ENCODE results near the gene MOB3B.

MOB3B gene

DNA sequence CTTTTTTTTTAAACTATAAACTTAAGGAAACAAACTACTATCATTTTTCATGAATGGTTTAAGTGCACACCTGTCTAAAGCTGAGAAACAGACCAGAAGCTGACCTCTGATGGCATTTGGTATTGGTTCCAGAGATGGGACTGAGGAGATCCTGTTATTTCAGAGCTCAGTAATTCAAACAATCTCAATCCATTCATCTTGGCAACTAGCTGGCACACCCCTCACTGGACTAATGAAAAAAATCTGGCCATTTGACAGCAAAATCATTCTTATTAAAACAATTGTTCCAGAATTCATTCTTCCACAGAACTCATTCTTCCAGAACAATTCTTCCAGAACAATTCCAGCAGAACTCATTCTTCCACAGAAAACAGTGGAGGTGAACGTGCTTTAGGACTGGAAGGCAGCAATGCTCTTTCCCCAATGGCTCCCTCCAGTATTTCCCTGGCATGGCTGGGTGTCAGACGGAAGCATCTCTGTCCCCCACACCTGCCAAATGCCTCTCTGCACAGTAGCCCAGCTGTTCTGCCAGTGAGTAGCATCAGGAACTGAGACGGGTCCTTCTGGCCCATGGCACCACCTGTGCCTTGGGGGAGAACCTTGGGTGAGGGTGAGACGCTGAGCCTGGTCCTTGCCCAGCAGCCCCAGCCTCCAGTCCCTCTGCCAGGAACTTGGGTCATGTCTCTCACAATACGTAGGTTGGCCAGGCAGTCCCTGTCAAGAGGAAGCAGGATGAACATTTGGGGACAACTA is 145.2 kb downstream of the MOB3B start:
- FAIRE-seq: no peak

DNA sequence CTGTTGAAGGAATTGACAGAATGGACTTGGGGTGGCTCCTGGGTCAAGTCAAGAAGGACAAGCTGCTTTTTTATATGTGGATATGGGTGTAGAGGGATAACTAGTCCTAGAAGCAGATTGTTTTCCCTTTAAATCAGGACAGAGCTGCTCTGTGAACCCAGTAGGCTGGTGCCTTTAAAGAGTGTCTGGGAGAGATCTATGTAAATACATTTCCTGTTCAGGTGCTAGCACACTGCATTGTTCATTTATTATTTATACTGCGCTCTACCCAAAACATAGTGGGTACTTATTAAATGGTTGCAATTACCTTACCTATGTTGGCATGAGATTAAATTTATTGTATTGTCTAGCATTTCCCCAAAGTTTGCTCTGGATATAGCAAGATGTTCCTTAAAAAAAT is 146.1 kb downstream of the MOB3B start:
- FAIRE-seq: no peak

DNA sequence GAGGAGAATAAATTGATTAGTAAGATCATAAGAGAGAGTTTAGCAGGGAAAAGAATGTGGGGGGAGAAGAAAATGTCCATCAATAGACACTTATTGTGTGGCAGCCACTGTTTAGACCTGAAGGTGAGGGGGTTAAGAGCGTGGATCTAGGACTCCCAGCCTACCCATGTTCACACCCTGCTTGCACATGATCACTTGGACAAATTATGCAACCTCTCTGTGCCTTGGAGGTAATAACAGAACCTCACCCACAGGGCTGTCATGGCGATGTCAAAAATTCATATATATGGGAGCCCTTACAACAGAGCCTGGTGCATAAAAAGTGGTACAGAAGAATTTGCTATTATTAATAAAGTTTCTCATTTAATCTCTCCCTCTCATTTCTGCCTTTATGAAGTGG is 146.6 kb downstream of the MOB3B start:
- no peak for FAIRE-seq

DNA sequence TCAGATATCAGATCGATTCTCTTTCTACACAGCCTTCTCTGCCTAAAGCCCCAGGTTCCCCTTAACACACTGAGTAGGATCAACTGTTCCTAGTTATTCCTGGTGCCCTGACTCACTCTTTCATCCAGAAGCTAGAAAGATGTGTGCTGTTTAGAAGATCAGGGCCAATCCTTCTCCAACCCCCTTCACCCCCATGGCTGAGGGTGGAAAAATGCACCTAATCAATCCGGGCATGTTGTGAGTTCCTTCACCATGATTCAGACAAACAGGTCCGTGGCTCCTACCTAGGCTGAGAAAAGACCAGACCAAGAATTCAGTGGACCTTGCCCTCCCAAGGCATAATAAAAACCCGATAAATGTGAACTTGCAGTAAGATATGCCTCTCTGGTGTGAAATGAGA is 147.3 kb downstream of the MOB3B start:
- FAIRE-seq: no peak

DNA sequence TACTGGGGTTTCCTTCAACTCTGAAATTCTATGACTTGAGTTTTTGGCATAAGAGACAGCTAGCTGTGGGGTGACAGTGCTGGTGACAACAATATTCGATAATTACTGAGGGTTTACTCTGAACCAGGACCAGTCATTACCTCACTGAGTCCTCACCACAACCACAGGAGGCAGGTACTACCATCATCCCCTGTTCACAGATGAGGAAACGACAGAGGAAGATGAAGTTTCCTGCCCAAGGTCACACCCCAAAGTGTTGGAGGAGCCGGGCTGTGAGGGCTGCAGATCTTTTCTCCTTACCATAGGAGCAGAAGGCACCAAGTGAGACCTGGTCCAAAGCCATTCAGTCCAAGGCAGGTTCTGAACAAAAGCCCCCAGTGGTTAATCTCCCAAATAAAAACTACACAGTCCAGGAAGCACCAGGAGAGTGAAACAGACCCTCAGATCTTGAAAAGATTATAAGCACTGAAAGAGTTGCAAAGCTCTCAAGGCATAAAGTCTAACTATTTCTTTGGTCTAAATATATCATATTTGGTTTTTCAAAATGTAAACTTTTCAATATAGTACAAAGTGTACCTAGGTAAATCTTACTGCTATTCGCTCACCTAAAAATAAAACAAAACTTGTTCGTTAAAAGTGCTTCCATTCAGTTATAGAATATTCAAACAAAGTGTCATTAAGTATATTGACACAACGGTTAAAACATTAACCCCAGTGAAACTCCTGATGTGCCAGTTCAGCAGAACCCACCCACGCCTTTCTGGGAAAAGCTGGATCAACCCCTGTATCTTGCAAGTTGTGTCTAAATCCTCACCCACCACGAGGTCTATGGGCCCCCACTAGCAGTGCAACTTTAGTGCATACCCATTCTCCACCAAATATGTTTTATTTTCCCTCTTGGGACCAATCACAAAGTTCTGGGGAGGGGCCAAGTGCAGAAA is 150.0 kb downstream of the MOB3B start:
- no peak for FAIRE-seq

DNA sequence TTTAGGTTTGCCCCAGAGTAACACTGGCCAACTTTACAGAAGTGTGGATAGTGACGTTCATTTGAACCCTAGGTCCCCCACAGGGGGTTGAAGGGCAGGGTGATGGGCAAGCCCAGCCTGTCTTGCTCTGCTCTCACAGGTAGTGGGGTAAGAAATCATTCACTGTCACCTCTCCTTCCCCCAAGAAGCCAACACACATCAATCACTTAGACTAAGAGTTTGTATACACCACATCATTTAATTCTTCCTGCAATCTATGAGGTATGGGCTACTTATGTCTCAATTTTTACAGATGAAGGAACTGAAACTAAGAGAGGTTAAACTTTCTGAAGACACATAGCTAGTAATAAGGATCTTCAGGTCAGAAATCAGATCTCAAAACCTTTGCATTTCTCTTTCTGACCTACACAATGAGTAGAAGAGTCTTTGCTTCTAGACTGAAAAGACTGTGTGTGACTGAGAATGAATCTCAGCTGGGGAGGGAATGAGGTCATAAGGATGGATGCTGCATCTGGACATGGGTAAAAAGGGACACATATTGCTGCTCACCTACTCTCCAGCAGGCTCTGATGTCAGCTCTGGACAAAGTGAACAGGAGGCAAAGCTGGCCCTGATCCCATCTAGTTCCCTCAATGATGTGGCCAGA is 151.7 kb downstream of the MOB3B start:
- no peak for FAIRE-seq

DNA sequence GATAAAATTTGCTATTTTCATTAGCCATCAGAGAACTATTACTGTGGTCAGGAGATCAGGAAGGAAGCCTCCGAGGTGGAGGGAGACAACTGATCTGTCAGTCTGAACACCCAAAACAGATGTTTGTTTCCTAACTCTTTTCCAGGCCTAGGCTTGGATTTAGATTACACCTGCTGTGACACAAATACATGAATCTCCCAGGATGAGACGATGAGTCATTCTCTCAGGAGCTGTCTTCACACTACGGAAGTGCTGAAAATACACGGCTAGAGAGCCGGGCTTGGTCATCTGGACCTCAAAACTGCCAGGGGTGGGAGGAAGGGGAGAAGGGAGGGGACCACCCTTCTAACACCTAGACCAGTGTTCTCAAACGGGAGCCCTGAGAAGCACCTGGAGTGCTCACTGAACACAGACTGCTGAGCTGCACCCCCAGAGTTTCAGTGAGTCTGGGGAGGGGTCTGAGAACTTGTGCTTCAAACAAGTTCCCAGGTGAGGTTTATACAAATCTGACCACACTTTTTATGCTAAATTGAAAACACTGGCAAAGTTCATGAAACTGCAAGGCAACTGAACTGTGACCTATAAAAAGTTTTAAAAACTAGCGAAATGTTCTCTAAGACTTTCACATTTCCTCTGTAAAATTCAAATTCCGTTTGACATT is 152.3 kb downstream of the MOB3B start:
- no peak for FAIRE-seq

DNA sequence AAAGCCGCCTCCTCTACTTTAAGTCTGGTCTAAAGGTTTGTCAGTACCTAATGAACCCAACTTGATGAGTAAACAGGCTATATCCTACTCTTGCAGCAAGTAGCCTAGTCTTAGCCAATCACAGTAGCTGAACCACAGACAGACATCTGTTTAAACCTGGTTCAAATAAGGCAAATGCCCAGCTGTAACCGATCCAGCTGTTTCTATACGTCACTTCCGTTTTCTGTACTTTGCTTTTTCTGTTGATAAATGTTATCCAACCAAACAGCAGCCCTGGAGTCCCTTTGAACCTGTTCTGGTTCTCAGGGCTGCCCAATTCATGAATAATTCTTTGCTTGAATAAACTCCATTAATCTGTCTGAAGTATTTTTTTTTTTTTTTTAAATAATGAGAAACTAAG is 155.8 kb downstream of the MOB3B start:
- FAIRE-seq: no peak

DNA sequence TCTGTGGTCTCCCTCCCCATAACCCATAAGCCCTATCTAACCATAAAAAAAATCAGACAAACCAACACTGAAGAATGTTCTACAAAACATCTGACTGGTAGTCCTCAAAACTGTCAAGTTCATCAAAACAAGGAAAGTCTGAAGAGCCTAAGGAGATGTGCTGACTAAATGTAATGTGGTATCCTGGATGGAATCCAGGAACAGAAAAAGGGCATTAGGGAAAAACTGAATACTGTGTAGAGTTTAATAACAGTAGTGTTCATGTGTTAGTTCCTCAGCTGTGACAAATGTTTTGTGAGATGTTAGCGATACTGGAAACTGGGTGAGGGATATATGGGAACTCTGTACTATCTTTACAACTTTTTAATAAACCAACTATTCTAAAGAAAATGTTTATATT is 157.0 kb downstream of the MOB3B start:
- no peak for FAIRE-seq

DNA sequence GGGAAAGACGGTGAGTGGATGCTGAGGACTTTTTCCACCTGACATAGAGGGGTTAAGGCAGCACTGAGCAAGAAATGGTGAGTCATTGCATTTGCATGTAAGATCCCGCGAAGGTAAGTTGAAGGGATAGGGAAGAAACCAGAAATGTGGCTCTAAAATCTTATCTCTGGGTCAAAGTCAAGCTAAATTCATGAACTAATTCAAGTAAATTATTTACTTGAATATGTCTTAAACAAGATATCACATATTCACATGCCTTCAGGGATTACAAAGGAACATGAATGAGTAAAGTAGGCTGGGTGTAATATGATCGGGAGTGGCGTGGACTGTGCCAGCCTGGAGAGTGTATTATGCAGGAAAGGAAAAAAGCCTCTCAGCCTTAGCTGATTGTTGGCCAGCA is 158.2 kb downstream of the MOB3B start:
- FAIRE-seq: no peak

DNA sequence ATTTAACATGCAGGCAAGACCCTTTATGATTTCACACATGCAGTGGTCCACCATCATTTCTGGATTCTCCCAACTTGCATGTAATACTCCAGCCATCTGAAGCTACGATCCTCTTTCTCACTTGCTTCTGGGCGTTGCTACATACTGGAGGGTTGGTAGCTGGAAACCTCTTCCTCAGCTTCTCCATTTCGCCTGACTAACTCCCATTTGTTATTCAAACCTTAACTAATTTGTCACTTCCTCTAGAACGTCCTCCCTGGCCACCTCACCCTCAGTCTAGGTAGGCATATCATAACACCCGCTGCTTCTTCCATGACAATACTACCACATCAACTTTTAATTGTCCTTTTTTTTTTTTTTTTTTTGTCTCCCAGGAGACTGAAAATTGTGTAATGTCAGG is 160.0 kb downstream of the MOB3B start:
- no peak for FAIRE-seq

DNA sequence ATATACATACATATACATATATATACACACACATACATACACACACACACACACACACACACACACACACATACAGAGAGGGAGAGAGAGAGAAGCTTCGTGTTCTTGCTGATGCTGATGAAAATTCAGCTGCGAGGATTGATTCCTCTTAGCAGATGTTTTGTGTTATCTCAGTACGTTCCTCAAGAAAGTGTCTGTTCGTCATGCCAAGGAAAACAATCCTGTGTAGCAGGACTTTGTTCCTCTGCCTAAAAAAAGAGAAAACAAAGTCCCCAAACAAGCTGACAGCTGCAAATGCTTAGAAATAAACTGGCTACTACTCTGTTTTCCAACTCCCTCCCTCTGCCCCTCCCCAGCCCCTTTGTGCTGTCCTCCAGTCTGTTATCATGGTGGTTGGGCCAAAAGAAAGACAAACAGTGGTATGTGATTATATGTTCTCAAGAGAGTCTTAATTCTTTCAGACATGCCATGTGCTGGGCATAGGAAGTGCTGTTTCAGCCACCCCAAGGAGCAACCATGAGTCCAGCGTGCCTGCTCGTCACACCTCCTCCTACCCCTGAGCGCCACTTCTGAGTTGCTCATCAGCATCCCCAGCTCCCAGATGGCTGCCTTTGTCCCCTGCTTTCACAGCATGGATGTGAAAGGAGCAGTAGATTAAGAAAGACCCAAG is 161.2 kb downstream of the MOB3B start:
- FAIRE-seq: no peak

DNA sequence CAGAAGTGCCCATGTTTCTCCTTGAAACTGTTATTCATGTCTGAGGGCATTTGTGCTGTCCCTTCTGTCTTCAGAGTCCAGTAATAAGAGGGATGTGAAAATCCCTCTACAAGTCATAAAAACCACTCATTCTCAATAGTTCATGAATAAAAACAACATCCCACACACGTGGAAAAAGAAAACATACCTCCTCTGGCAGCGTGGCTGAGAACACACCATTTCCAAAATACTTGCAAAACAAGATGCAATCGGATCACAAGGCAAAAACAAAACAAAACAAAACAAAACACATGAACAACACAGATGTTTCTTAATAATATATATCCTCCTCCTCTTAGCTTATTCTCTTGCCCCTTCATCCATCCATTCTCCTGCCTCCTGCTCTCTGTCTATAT is 161.7 kb downstream of the MOB3B start:
- no peak for FAIRE-seq

DNA sequence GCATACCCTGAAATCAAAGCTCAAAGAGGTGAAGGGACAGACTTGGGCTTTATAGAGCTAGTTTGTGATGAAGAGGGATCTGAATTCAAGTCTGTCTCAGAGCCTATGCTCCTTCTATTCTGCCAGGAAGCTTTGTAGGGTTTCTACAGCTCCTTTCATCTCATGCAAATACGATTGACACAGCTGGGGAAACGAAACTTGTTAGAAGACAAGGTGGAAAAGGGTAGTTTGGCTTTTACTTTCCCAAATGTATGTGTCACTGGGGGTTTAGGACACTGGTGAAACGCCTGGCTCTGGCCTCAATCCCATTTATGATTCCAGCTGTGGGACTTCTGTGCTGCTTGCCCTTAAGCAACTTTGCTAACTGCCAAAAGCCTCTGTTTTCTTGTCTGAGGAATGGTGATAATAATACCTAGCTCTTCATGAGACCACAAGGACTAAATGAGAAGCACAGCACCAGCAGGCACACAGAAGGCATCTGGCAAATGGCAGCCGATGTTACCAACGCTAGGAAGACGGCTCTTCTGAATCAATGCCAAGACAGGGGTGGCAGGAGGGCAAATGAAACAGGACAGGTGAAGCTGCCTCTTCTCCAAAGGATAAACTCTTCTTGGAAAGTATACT is 162.3 kb downstream of the MOB3B start:
- no peak for FAIRE-seq

DNA sequence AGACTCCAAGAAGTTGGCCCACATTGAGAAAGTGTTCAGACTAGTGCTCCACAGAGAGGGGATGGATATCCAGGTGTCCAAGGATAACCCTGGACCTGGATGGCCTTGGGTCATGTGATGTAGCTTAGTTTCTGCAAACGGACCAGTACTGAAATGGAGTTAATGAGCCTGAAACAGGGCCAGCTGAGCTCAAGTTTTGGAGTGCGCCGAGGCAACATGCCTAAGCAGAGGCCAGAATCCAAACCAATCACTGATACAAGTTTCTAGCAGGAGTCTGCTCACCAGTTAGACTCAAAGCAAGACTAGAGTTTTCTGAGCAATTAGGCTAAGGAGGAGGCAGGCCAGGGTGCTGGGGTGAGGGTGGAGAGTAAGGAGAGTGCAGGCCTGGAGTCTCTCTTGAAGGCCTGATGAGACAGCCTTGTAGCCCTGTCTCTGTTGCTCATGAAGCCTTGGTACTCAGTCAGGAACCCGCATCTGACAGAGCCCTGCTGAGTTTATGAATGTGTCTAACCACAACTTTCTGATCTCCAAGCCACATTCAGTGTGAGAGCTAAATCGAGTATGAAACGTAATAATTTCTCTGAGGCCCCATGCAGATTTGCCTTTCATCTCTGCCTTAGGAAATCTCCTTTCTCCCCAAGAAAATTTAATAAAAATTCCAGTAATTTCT is 163.8 kb downstream of the MOB3B start:
- no peak for FAIRE-seq

DNA sequence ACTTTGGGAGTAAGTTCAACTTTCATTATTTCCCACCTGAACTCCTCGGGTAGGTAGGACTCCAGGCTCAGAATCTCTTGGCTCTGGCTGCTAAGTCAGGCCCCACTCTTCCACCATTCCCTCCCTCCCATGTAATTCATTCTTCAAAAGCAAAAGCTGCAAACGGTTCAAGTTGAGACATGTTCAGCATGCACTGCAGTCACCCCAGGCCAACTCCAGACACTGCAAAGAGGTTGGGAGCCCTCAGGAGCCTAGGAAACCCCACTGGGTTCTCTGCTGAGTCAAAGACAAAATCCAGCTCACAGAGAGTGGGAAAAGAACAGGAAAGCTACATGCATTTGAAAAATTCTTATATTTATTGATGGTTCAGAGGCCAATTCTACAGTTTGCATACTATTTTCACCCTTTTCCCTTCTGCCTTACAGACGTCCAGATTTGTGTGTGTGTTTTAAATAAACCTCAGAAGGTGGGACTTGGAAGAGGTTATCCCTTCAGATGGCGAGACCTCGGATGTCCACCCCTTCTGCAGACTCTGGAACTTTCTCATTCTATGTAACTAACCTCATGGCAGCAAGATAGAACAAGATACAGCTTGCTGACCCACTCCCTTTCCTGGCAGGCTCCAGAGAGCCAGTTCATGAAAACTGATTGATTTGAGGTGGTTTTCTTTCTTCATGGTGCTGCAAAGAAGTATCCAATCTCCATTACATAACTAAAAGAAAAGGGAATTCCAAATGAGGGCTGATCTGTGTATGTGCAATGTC is 167.0 kb downstream of the MOB3B start:
- no peak for FAIRE-seq

DNA sequence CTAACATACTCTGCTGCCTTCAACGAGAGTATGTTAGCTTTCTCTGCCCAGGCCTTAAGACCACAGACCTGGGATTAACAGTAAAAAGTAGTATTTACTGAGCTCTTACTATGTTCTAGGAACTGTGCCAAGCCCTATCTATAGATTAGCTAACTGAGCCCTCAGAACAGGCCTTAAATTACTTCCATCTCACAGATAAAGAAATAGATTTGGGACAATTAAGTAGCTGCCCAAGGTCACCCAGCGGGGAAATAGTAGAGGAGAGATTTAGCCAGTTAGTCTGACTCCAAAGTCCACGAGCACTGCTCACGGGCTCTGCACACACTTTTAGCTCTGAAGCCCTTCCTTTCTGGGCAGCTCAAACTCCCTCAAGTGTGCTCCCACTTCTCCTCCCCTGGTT is 168.1 kb downstream of the MOB3B start:
- no peak for FAIRE-seq

DNA sequence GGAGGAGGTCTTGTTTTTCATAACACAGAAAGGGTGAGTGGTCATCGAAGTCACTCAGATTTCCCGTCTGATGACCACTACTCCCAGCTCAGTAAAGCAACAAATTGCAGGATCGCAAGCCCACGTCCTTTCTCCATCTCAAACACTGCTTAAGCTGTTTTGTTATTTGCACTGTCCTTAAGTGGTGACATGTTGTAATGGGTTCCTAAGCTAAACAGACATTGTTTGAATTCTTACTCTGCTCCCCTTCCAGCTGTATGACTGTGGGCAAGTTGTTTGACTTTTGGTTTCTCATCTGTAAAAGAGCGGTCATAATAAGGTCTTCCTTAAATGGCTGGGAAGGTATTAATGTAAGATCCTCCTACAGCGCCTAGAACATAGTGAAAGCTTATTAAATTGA is 169.9 kb downstream of the MOB3B start:
- no peak for FAIRE-seq

DNA sequence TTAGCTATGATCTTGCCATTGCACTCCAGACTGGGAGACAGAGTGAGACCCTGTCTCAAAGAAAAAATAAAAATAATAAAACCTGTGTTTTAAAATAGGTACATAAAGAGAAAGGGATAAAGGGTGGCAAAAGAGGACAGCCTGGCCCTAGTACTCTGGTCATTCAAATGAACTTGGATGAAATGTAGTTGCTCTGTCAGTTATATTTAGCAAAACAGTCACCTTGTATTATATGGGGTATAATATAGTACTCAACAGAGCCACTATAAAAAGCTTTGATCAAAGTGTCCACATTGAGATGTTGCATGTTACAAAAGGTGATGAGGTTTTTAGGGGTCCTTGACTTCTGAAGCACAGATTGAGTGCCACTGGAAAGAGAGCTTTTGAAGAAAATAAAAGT is 171.6 kb downstream of the MOB3B start:
- no peak for FAIRE-seq

DNA sequence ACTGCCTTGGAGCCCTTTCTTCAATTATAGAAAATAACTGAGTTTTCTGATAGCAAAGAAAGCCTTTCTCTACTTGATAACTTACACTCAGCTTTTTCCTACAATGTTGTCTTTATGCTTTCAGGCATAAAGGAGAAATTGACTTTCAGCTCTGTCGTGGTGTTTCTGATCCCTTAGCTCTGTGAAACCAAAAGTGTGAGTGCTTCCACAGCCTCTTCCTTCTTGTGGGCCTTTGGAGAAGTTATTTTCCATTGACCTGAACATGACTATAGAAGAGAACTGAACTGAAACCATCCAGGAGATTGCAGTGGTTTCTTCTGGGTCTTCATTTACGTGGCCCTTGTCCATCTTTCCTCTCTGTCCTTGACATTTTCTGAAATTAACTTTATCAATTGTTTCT is 173.2 kb downstream of the MOB3B start:
- no peak for FAIRE-seq

DNA sequence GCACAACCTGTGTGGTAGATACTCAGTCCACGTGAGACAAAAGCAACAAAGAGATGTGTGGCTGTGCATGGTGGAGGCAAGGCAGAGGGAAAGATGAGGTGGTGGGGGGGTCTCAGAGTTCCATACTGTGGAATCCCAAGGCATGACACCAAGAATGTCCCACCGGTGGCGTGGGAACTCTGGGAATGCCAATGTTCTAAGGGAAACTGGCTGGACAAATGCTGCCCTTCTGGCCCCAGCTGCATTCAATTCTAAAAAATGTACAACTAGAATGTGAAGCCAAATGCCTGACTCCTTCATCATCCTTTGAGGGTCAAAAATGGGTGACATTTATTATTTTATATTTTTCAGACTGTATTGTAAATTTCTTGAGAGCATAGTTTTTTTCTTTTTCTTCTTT is 174.4 kb downstream of the MOB3B start:
- FAIRE-seq: no peak

All from A204.1 (cell line).